ENCODE measurements around the gene HOMER1. TPM values are rescaled to one million over a fixed set of nuclear protein-coding genes. Genes with fewer than 3 reads are reported as not detected.

Gene HOMER1
- total and polyA plus RNA-seq, 2 of the 13 experiments (the other 11 are each of a cell fraction or from before 2014, with no cell fraction given) = 5.3 to 24.8 TPM

DNA sequence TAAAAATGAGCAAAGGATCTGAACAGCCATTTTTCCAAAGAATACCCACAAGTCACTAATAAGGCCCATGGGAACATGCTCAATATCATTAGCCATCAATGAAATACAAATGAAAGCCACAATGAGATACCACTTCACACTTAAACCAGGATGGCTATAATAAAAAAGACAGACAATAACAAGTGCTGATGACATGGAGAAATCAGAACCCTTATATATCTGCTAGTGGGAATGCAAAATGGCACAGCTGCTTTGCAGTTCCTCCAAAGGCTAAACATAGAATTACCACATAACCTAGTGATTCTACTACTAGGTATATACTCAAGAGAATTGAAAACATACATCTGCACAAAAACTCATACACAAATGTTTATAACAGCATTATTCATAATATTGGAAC lies 83.7 kb downstream of the HOMER1 start:
- Histone ChIP-seq H4K20me1 (ENCODE audit: insufficient read depth, low read length) (no peaks in the 10 kb centered on the region; the same call in 1 of the 2 replicates), H3K36me3 (replicated peaks in 1 of 2; ENCODE audit: control insufficient read depth in 1 of 2, insufficient read depth in 2 of 2, low read length in 2 of 2) (peaks cover 0 to 7% of the 10 kb centered on the region in 2 experiments; a peak in 1 of 5 replicates), H3K4me2 (ENCODE audit: low read depth, low read length) (no peak overlapping the region), H3K79me2 (ENCODE audit: insufficient read depth, low read length) (no peaks in the 10 kb centered on the region), H2AFZ (ENCODE audit: low read length) (no peak overlapping the region), H3K27ac (ENCODE audit: extremely low read length, insufficient read depth, low read length) (no peak overlapping the region), H3K27me3 (ENCODE audit: control insufficient read depth in 1 of 2, insufficient read depth in 2 of 2, low read length in 2 of 2) (no peaks in the 10 kb centered on the region), H3K4me3 (replicated peaks in 1 of 3; ENCODE audit: insufficient read depth in 1 of 3, low read depth in 2 of 3, low read length in 3 of 3) (no peak overlapping the region), H3K9ac (ENCODE audit: insufficient read depth, low read depth, low read length) (no peak overlapping the region), H3K9me3 (ENCODE audit: low read length) (no peaks in the 10 kb centered on the region), H3K4me1 (ENCODE audit: insufficient read depth, low read length) (no peaks in the 10 kb centered on the region)
- DNase-seq (ENCODE audit: low spot score) (no peak), FAIRE-seq (no peak), ATAC-seq (no peak)
- TF ChIP-seq ZNF775 (CRISPR knock-in tag; IDR thresholded peaks at IDR 0.05; ENCODE audit: borderline replicate concordance) (no peak), GTF2F1 (IDR thresholded peaks at IDR 0.05; ENCODE audit: low read length) (no peak), SETDB1 (CRISPR knock-in tag; IDR thresholded peaks at IDR 0.05; ENCODE audit: borderline replicate concordance) (no peak), NCOA2 (CRISPR knock-in tag; IDR thresholded peaks at IDR 0.05) (no peak), CAMTA2 (CRISPR knock-in tag; IDR thresholded peaks at IDR 0.05; ENCODE audit: borderline replicate concordance) (no peak), FOXP1 (IDR thresholded peaks at IDR 0.05) (no peak), FOXP1 (CRISPR knock-in tag; IDR thresholded peaks at IDR 0.05) (no peak), LCORL (IDR thresholded peaks at IDR 0.05) (no peak), LCORL (CRISPR knock-in tag; IDR thresholded peaks at IDR 0.05) (no peak), FOXJ3 (CRISPR knock-in tag; IDR thresholded peaks at IDR 0.05; ENCODE audit: borderline replicate concordance) (no peak), TMF1 (CRISPR knock-in tag; IDR thresholded peaks at IDR 0.05; ENCODE audit: low read depth) (no peak), PHB2 (IDR thresholded peaks at IDR 0.05; ENCODE audit: partially characterized antibody) (no peak), ZNF644 (CRISPR knock-in tag; IDR thresholded peaks at IDR 0.05; ENCODE audit: low read depth) (no peak), HDAC6 (IDR thresholded peaks at IDR 0.05; ENCODE audit: low read depth, low read length) (no peak), GTF3A (CRISPR knock-in tag; conservative IDR thresholded peaks at IDR 0.05) (no peak), NPAS2 (CRISPR knock-in tag; IDR thresholded peaks at IDR 0.05; ENCODE audit: borderline replicate concordance) (no peak), ZNF720 (CRISPR knock-in tag; IDR thresholded peaks at IDR 0.05) (no peak), IKZF1 (IDR thresholded peaks at IDR 0.05) (no peak)
- TF ChIP-seq, protein P1, sequence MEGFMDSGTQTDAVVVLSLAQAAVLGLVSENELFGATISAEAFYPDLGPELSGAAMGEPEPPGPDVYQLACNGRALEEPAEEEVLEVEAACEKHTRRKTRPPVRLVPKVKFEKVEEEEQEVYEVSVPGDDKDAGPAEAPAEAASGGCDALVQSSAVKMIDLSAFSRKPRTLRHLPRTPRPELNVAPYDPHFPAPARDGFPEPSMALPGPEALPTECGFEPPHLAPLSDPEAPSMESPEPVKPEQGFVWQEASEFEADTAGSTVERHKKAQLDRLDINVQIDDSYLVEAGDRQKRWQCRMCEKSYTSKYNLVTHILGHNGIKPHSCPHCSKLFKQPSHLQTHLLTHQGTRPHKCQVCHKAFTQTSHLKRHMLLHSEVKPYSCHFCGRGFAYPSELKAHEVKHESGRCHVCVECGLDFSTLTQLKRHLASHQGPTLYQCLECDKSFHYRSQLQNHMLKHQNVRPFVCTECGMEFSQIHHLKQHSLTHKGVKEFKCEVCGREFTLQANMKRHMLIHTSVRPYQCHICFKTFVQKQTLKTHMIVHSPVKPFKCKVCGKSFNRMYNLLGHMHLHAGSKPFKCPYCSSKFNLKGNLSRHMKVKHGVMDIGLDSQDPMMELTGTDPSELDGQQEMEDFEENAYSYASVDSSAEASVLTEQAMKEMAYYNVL (CRISPR knock-in tag; IDR thresholded peaks at IDR 0.05; ENCODE audit: borderline replicate concordance) = no peak
- TF ChIP-seq, protein P2, sequence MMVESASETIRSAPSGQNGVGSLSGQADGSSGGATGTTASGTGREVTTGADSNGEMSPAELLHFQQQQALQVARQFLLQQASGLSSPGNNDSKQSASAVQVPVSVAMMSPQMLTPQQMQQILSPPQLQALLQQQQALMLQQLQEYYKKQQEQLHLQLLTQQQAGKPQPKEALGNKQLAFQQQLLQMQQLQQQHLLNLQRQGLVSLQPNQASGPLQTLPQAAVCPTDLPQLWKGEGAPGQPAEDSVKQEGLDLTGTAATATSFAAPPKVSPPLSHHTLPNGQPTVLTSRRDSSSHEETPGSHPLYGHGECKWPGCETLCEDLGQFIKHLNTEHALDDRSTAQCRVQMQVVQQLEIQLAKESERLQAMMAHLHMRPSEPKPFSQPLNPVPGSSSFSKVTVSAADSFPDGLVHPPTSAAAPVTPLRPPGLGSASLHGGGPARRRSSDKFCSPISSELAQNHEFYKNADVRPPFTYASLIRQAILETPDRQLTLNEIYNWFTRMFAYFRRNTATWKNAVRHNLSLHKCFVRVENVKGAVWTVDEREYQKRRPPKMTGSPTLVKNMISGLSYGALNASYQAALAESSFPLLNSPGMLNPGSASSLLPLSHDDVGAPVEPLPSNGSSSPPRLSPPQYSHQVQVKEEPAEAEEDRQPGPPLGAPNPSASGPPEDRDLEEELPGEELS (CRISPR knock-in tag; IDR thresholded peaks at IDR 0.05) = no peak
- TF ChIP-seq, protein P3, sequence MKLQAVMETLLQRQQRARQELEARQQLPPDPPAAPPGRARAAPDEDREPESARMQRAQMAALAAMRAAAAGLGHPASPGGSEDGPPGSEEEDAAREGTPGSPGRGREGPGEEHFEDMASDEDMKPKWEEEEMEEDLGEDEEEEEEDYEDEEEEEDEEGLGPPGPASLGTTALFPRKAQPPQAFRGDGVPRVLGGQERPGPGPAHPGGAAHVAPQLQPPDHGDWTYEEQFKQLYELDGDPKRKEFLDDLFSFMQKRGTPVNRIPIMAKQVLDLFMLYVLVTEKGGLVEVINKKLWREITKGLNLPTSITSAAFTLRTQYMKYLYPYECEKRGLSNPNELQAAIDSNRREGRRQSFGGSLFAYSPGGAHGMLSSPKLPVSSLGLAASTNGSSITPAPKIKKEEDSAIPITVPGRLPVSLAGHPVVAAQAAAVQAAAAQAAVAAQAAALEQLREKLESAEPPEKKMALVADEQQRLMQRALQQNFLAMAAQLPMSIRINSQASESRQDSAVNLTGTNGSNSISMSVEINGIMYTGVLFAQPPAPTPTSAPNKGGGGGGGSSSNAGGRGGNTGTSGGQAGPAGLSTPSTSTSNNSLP (IDR thresholded peaks at IDR 0.05; ENCODE audit: low read depth, low read length) = no peak
- TF ChIP-seq, protein P4, sequence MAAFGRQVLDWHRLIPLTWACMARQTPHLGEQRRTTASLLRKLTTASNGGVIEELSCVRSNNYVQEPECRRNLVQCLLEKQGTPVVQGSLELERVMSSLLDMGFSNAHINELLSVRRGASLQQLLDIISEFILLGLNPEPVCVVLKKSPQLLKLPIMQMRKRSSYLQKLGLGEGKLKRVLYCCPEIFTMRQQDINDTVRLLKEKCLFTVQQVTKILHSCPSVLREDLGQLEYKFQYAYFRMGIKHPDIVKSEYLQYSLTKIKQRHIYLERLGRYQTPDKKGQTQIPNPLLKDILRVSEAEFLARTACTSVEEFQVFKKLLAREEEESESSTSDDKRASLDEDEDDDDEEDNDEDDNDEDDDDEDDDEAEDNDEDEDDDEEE (CRISPR knock-in tag; IDR thresholded peaks at IDR 0.05) = no peak
- in situ Hi-C loops (cut with HindIII; ENCODE audit: extremely low pct_ligation_motif_present, low pct_unique_long_range_greater_than_20kb) (no loop called here), intact Hi-C loops (cut with micrococcal nuclease; ENCODE audit: unreplicated experiment) (no loop called here)
- CTCF ChIA-PET (ENCODE audit: low intra/inter-chr PET ratio, low total read pairs) = no interaction called here
- no TSS peak for BruUV-seq (replicated peaks)
- POLR2A ChIA-PET = no interaction called here
